CD4-positive, alpha-beta T cell treated with Interleukin-2 at 100 ng/mL for 4 hours (primary cell): ENCODE measurements around the gene MYADML2.
A peak's percentile ranks its signal among the peaks of the same experiment; 100 is the strongest.

Source experiments
- DNase-seq: peaks from one replicate; pipeline ENCODE4 v3.0.0-alpha.2; 2020; ENCODE audit warnings: low spot score

The MYADML2 gene

DNA sequence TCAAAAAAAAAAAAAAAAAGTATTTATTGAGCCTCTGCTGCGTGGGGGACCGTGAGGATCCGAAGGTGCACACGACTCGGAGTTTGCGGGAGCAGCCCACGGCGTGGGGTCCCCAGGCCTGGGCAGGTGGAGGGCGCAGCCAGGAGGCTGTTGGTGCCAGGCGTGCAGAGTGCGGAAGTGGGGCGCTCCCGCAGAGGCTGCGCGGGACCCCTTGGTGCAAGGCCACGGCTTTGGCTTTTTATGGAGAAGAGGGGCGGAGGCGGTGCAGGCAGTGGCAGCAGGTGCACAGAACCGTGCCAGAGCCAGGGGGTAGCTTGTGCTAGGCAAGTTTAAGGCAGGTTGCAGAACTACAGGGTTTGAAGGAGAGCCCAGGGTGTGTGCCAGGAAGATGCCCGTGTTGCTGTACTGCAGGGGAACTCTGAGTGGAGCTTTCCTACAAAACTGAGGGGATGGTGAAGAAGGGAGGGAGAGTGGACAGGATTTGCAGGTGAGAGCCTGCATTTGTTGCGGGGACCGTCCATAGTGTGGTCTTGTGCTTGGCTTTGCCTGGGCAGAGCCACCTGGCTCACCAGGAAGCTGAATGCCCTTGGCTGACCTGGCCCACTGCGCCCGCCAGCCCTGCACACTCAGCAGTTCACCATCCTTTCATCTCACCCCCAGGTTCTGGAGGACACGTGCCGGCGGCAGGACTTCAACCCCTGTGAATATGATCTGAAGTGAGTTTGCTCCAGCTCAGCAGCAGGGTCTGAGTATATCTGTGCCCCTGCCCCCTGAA lies 31.7 kb upstream of the MYADML2 start:
- no peak for DNase-seq

DNA sequence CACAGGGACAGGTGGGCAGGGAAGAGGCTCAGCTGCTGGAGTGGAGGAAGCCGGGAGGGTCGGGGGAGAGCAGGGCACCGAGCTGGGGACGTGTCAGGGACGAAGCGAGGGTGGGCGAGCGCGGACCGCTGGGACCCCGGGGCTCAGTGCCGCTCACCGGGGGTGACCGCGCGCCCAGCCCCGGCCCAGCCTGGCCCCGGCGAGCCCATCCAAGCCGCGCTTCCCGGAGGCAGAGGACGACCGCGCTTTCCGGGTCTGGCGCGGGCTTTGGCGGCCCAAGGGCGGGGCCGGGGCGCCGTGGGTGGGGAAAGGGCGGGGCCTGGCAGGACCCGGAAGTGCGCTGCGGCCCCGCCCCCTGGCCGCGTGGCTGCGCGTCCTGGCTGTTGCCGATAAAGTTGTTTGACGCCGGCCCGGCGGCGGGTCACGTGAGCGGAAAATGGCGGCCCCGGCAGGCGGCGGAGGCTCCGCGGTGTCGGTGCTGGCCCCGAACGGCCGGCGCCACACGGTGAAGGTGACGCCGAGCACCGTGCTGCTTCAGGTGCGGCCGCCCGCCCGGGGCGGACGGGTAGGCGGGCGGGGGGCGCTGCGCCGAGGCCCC lies 30.3 kb upstream of the MYADML2 start, which contains the start of gene ASPSCR1:
Gene ASPSCR1 (plus strand): TSS at position 419 of the 598 bp plus-strand sequence. CDS start 18 bp downstream, at position 437.
- DNase-seq: peak; percentile 88

DNA sequence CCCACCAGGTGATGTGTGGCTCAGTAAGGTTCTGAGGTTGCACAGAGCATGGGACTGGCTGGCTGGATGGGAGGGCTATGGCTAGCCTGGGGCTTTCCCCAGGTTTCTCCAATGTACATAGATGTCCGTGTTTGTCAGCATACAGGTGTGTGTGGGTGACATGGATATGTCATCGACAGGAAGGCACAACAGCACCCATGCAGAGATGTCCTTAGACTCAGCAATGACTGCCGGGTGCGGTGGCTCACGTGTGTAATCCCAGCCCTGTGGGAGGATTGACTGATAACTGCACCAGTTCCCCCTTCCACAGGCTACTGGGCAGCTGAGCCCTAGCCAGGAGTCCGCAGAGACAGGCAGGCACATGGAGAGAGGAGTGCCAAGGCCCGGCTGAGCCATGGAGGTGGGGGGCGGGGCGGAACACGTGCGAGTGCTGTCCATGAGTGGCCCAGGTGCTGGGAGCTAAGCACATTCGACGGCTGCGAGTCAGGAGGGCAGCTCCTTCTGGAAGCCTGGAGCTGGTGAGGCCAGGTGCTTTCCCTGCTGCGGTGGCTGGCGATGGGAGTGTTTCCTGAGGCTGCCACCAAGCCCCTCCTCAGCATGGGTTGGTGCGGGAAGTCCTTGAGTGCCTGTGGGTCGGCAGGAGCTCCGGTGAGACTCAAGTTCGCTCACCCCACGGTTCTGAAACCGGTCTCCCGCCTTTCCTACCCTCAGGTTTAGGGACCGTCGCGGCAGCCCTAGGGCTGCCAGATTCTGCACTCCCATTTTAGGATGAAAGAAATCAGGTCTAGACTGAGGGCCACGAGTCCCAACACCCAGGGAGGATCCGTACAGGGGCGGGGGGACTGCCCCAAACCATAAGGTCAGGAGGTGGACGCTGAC lies 29.5 kb upstream of the MYADML2 start:
- peak; percentile 7 for DNase-seq

DNA sequence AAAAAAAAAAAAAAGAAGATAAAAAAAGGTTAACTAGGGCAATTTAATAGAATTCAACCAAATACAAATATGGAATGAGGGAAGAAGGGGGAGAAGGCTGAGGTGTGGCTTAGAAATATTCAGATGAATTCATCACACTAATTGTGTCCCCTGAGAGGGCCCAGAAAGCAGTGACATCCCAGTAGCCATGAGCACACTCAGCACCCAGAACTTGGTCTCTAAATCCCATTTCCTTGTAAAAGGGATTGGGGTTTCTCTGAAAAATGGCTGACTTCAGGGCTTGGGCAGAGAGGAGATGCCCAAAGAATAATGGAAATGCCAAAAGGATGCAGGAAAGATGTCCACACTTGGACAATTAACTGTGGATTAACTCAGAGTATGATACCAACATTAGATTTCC lies 26.4 kb upstream of the MYADML2 start:
- no peak for DNase-seq

DNA sequence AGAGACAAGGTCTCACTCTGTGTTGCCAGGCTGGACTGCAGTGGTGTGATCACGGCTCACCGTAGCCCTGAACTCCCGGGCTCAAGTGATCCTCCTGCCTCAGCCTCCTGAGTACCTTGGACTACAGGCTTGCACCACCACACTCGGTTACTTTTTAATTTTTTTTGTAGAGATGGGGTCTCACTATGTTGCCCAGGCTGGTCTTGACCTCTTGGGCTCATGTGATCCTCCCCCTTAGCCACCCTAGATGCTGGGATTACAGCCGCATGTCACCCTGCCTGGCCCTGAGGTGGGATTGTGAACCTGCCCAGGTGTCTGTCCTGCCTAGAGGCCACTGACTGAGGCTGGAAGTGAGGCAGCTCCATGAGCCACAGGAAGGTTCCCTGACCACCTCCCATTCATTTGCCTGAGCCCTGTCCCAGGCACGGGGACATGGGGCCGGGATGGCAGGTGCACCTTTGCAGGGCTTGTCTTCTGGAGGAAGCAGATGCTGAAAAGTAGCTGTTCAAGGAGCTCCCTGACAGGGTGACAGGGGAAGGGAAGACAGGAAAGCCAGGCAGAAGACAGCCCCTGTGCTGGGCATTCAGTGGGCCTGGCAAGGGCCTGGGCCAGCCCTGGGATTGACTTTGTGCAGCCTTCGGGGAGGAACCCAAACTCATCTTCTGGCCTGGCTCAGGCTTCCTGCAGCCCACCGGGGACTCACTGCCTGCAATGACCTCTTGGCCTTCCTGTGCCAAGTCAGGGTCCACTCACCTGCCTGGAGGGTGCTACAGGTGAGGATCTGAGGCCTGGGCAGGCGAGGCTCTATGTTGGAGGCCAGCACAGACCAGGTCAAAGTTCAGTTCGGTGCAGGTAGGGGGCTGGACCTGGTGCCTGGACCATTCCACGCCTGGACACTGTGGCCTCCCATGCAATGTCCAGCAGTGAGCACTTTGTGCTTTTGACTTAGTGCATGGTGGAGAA lies 22.1 kb upstream of the MYADML2 start:
- no peak for DNase-seq

DNA sequence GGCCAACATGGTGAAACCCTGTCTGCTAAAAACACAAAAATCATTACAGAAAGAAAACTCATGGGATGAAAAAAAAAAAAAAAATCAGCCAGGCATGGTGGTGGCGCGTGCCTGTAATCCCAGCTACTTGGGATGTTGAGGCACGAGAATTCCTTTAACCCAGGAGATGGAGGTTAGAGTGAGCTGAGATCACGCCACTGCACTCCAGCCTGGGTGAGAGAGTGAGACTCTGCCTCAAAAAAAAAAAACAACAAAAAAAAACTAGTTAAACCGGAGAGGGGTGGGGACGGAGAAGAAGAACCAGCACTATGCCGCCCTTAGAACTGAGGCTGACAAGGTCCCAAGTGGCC lies 21.3 kb upstream of the MYADML2 start:
- no peak for DNase-seq

DNA sequence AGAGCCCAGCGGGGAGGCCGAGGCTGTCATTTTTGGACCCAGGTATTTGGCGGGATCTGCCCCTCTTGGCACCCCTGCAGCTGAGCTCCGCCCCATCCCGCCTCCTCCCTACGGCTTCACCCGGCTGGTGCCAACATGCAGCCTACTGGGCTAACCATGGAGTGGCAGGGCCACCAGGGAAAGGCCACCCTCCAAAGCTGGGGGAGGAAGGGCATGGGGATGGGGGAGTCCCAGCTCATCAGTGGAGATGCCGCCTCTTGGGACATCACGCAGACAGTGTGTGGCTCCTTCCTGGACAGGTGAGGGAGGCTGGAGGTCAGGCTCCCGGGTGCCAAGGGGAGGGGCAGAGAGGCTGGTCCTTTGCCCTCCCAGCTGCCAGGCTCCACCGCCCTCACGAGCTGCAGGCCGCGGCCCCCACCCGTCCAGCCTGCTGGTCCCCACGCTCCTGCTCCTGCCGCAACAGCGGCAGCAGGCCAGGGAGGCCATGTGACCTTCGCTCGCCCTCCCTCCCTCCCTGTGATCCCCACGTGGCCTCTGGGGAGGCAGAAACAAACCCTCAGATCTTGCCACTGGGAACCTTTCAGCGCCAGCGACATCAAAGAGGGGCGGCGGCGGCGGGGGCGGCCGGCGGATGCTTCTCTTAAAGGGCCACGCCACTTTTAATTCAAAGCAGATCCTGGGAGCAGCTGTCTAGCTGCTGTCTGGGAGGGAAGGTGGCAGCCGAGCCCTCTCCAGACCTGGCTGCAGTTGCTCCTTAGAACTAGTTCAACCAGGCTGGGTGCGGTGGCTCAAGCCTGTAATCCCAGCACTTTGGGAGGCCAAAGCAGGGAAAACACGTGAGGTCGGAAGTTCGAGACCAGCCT lies 20.7 kb upstream of the MYADML2 start:
- DNase-seq: peak; percentile 89

DNA sequence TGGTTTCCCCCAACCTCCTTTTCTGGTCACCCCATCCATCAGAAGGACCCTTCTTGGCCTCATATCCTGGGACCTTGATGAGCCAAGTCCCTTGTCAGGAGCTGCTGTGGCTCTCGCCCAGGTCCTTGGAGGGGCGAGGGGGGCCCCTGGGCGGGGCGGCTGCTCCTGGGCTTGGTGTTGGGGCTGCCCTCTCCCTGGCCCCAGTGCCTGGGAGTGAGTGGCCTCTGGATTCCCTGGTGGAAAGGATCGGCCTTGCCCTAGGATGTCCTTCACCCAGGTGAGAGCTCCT lies 20.2 kb upstream of the MYADML2 start:
- no peak for DNase-seq

DNA sequence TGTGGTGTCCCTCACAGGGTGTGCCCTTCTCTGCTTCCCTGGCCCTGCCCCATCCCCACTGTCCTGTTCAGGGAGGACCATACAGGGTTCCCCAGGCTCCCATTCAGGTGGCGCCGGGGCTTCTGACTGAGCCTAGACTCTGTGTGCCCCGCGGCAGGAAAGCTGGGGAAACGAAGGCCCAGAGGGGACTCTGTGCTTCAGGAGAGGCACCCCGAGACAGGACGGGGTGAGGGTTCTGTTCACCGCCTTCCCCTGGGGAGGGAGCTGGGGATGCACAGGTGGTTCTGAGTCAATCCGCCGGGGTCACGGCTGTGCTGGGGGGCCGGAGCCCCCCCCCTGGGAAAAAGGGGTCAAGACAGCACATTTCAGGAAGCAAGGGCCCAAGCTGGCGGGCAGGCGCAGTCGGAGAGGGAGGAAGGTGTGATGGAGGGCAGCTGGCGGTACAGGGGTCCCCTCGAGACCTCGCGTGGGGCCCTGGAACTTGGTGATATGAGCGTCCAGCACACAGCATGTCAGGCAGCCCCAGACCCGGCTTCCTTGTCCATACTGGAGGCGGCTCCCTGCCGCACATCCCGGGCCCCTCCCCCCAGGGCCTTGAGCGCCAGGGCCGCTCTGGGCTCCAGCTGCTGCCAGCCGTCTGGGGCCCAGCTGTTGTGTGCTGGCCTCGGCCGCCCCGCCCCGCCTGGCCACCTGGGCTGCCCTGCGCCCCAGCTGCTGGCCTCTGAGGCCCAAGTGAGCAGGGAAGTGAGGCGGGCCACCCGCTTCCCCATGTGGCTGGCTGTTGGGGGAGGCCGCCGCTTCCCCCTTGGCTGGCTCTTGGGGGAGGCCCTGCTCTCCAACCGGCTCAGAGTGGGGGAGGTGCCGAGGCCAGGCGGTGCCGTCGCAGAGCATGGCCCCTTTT lies 19.6 kb upstream of the MYADML2 start:
- no peak for DNase-seq

DNA sequence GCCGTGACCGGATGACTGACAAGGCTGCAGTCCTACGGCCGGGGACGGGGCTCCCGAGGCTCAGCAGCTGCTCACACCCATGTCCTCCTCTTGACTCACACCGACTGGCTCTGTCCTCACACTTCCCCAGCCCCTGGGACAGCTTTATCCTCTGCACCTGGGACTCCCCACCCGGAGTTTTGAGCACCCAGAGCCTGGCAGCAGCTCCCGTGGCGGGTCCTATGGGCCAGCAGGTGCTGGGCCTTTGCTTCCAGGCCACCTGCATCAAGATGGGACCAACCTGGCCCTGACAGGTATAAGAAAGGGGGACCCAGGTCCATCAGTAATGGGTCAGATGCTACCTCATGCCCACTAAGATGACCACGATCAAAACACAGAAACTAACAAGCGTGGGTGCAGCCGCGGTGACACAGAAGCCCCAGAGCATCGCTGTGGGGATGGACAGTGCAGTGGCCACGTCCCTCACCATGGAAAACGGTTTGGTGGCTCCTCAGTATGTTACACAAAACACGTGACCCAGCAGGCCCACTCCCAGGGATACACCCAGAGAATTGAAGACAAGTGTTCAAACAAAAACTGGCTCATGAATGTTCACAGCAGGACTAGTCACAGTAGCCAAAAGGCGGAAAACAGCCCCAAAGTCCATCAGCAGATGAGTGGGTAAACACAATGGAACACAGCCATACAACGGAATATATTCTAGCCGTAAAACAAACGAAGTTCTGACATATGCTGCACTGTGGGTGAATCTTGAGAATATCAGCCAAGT lies 17.2 kb upstream of the MYADML2 start:
- no peak for DNase-seq

DNA sequence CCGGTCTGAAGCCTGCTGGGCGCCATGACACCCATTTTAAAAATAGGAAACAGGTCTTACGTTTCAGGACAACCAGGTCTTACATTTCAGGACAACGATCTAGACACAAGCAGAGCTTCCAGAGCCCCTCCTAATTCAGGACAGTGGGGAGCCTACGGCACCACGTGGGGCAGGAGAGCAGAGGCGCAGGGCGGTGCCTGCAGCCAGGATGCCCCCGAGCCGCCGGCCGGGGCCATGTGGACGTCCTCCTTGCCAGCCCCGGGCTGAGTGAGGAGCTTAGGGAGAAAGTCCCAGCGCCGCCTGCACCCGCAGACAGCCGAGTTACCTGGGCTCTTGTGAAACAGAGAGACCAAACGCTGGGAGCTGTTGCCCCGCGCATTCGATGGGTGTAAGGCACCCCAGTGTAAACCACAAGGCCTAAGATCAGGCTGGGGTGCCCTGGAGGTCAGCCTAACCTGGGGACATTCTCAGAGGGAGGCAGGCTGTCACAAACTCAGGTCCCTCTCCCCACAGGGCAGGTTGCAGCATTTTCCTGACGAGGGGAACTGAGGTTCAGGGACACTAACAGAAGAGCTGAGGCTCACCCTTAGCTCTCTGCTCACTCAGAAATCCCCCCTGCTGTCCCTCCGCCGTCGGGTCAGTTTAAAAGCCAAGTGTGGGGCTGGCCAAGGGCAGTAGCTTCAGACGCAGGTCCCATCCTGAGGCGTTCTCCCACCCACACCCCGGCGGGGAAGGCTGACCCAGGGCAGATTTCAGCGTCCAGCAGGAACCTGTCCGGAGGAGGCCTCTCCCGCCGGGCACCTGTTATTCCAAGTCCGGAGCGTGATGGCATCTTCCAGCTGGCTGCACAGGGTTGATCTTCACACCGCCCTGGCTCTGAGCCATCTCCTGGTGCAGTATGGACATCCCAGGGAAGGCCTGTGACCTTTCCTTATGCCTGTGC lies 15.7 kb upstream of the MYADML2 start:
- DNase-seq: no peak

DNA sequence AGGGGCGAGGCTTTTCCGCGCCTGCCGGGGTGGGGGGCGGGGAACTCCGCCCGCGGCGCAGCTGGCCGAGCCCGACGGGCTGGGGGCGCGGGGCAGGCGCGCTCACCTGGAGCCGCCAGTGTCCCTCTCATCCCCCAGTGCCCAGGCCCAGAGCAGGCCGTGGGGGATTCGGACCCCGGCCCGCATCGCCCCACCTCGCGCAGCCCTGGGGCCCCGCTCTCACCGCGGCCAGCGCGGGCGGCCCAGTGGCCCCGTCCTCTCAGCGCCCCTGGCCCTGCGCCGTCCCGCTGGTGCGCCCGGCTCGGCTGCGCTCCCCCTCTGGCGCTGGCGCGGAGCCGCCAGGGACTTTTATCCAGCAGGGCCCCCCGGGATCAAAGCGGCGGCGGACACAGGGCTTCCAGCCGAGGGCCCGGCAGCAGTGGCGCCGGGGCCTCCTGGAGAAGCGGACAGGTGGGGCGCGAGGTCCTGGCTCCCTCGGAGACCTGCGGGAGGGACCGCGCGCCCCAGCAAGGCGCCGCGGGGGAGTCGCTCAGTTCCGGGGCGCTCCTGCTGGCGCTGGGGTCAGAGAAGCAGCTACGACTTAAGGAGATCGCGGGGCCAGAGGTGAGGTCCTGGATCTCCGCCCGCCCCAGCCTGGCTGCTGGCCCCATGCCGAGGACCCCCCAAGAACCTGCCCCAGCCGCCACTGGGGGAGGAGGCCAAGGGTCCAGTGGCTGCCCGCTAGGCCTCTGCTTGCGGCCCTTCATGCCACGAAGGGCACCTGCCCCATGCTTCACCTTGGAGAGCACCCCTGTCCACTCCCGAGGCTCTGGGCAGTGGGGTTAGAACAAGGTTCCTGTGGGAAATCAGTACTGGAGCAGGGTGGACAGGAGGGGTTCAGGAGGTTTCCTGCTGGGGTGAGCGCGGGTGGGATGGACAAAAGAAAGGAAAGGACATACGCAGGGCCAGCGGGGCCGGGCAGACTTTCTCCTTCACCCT lies 14.8 kb upstream of the MYADML2 start:
- no peak for DNase-seq

DNA sequence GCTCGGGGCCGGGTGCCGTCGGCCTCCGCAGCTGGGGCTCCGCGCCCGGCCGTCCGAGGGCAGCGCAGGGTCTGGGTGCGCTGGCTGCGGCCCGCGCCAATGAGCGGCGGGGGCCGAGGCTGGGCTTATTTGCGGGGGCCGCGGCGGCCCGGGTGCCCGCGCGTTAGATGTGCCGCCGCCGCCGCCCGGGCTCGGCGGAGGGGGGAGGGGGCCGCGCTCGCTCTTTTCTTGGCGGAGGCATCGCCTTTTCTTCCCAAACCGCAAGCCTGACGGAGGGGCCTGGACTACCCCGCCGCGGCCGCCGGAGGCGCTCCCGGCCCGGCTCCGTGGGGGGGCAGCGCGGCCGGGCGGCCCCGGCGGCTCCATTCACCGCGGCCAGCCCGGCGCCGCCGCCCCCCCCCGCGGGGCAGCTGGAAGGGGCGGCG lies 14.1 kb upstream of the MYADML2 start, which contains the start of gene NOTUM:
Gene NOTUM (minus strand): TSS at position 101 of the 425 bp plus-strand sequence. CDS start 278 bp downstream, outside the sequence.
- DNase-seq: no peak

DNA sequence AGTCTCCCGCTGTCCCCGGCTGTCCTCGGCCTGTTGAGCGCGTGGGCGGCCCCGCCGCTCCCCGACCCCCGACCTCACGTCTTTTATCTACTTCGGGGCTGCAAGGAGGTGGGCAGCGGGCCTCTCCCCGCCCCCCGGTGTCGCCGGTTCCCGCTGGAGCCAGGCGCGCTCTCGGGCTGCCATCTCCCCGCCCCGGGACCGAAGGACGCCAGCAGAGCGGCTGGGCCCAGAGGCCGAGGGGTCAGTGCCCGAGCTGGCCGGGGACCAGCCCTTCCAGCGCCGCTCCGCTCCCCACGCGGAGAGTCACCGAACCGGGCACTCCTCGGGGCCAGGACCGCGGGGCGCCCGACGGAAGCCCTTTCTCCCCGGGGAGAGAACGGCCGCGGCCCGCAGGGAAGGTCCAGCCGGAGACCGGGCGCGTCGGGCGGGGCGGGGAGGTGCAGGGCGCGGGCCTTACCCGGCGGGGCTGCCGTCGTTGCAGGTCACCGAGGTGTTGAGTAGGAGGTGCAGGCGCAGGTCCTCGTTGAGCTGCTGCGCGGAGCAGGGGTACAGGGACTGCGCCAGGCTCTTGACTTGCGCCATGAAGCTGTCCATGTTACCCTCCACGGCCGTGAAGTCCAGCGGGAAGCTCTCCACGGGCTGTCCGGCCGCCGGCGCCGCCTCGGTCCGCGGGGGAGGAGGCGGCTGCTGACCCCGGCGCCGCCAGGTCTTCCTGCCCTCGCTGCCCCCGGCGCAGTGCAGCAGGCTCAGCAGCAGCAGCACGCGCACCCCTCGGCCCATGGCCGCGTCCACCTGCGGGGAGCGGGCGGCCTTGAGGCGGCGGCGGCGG lies 13.3 kb upstream of the MYADML2 start:
- DNase-seq: no peak

DNA sequence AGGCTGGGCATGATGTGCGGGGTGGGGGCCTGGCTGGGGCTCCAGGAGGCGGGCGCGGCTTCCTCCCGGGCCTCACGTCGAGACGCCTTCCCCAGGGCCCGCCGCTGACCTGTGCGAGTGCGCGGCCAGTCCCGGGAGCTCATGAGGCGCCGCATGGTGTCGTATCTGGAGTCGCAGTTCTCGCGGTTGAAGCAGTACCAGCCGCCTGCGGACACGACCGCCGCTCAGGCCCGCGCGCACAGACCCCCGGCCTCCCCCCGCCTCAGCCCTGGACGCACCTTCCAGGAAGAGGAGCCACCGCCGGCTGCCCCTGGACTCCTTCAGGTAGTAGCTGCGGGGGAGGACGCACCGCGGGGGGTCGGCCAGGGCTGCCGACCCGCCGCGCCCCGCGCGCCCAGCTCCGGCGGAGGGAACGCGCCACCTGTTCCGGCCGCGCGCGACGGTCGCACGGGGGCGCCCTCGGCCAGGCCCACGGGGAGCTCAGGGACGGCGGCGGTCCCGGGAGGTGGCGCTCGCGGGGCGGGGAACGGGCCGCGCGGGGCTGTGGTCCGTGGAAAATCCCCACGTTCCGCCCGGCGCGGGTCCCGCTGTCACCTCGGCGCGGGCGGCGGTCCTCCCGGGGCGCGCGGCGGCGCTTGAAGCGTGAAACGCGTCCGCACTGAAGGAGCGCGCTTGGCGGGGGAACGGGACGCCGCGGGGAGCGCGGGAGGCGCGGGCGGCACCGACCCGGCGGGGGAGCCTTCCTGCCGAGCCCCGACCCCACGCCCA lies 12.5 kb upstream of the MYADML2 start:
- DNase-seq: peak; percentile 80
